ENCODE results near the gene ARPIN.
"Not testable (repeated sequence)": the region's sequence is repeated elsewhere in the genome, so short reads cannot be mapped to it uniquely, and the experiment has no call there.

The ARPIN gene

DNA sequence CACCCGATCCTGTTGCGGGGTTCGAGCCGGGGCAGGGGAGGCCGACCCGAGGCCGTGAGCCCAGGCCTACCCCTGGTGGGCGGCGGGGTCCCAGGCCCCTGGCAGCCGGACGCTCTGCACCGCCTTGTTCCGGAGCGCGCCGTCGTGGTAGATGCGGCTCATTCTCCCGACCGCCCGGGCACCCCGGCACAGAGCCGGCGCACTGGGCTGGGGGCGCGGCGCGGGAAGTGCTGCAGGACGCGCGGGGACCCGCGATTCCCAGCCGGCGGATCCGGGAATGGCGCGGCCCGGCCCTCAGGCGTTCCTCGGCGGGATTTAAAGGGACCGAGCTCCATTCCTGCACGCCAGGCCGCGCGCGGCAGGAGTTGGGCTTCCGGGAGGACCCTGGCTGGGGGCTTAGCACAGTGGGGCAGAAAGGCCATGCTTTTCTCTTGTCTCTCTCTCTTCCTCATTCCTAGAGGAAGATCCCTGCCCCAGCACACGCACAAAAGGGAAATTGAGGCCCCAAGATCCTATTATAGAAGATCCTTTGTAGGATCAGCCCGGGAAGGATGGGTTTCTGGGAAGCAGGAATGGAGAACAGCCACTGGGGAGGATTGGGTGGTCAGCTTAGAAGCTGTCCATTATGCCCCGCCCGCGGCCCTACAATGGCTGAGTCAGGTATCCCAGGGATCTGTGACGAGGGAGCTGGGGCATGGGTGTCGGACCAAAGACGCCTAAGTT, at the start of gene ARPIN:
TSS of gene ARPIN (minus strand) at position 279 of the 723 bp plus-strand sequence. CDS start at position 162, 117 bp downstream.
- DNase-seq (ENCODE audit: low spot score), result peak; percentile 75

GRCh38 chr15:89958107-89958805, 45.5 kb upstream of the ARPIN start:
- DNase-seq (ENCODE audit: low spot score), result no peak

DNA sequence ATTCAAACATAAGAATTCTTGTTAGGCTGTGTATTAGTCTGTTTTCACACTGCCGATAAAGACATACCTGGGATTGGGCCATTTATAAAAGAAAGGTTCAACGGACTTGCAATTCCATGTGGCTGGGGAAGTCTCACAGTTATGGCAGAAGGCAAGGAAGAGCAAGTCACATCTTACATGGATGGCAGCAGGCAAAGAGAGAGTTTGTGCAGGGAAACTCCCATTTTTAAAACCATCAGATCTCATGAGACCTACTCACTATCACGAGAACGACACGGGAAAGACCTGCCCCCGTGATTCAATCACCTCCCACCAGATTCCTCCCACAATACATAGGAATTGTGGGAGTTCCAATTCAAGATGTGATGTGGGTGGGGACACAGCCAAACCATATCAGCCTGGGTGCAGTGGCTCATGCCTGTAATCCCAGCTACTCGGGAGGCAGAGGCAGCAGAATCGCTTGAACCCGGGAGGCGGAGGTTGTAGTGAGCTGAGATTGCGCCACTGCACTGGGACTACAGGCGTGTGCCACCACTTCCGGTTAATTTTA, 42.8 kb upstream of the ARPIN start:
- not testable (repeated sequence) for DNase-seq (ENCODE audit: low spot score)

GRCh38 chr15:89954541-89954940, 41.8 kb upstream of the ARPIN start:
- DNase-seq (ENCODE audit: low spot score), result no peak

GRCh38 chr15:89948796-89949195, 36.0 kb upstream of the ARPIN start:
- DNase-seq (ENCODE audit: low spot score), result no peak

DNA sequence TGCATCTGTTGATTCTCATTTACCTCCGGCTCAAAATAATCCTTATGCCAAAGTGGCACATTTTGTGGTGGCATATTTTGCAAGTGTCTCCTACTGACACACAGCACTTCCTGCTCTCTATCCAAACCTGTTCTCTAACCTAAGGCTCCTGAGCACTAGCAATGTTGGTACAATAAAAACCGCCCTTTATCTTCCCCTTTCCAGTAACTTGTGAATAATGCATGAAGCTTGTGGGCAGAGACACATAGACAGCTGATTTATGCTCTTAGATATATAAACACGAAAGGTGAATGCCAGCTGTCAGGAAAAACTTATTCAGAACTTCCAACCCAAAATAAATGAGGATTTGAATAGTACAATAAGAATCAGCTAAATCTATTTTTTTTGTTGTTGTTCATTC, 34.6 kb upstream of the ARPIN start:
- DNase-seq (ENCODE audit: low spot score), result no peak

- DNase-seq (ENCODE audit: low spot score), result no peak
These were observed 34.0 kb upstream of the ARPIN start for GRCh38 chr15:89946681-89947299.

- DNase-seq (ENCODE audit: low spot score), result not testable (repeated sequence)
These were observed 31.0 kb upstream of the ARPIN start for GRCh38 chr15:89943721-89944120.

GRCh38 chr15:89939910-89940309, 27.2 kb upstream of the ARPIN start:
- DNase-seq (ENCODE audit: low spot score), result no peak

DNA sequence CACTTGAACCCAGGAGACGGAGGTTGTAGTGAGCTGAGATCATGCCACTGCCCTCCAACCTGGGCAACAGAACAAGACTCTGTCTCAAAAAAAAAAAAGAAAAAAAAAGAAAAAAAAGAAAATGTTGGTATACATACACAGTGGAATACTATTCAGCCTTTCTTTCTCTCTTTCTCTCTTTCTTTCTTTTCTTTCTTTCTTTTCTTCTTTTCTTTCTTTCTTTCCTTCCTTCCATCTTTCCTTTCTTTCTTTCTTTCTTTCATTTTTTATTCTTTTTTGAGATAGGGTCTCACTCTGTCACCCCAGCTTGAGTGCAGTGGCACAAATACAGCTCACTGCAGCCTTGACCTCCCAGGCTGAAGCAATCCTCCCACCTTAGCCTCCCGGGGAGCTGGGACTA, 26.6 kb upstream of the ARPIN start:
- DNase-seq (ENCODE audit: low spot score), result not testable (repeated sequence)

GRCh38 chr15:89937365-89938350, 24.9 kb upstream of the ARPIN start:
- DNase-seq (ENCODE audit: low spot score), result no peak

- no peak for DNase-seq (ENCODE audit: low spot score)
These were observed 24.1 kb upstream of the ARPIN start for GRCh38 chr15:89936786-89937265.

DNA sequence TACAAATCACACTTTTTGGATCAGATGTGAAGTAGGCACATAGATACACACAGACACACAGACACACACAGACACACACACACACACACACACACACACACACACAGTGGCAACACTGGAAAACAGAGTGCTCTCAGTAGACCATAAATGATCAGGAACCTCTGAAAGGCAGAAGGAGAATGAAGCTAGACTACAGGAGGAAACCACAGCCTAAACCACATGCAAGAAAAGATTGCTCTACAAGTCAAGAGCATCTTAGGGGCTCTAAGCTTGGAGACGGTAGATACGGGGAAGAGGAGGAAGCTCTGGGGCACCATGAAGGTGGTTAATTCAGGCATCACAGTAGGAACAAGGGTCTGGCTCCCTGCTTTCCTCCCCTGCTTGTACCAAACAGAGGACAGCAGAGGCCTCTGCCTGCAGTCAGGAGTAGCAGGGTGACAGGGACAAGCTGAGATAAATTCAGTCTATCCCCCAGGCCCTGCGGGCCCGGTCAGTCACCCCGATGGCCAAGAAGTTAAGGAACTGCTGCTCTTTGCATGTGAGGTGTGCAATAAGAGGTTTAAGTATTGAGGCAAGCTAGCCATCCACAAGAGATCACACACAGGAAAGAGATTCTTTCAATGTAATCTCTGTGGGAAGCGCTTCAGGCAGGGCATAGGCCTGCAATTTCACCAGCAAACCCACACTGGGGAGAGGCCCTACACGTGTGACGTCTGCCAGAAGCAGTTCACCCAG, 23.5 kb upstream of the ARPIN start:
- no peak for DNase-seq (ENCODE audit: low spot score)

DNA sequence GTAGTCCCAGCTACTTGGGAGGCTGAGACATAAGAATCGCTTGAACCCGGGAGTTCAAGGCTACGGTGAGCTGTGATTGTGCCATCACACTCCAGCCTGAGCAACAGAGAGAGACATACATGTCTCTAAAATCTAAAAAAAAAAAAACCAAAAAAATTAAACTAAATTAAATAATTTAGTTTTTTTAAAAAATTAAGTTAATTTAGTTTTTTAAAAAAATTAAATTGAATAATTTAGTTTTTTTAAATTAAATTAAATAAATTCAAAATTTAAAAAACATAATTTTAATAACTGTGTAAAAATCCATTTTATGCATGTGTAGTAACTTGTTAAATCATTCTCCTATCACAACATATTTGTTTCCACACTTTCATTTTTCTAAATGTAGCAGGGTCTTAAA, 20.1 kb upstream of the ARPIN start:
- no peak for DNase-seq (ENCODE audit: low spot score)

GRCh38 chr15:89928421-89928820, 15.7 kb upstream of the ARPIN start:
- no peak for DNase-seq (ENCODE audit: low spot score)

GRCh38 chr15:89926158-89926557, 13.4 kb upstream of the ARPIN start:
- no peak for DNase-seq (ENCODE audit: low spot score)

DNA sequence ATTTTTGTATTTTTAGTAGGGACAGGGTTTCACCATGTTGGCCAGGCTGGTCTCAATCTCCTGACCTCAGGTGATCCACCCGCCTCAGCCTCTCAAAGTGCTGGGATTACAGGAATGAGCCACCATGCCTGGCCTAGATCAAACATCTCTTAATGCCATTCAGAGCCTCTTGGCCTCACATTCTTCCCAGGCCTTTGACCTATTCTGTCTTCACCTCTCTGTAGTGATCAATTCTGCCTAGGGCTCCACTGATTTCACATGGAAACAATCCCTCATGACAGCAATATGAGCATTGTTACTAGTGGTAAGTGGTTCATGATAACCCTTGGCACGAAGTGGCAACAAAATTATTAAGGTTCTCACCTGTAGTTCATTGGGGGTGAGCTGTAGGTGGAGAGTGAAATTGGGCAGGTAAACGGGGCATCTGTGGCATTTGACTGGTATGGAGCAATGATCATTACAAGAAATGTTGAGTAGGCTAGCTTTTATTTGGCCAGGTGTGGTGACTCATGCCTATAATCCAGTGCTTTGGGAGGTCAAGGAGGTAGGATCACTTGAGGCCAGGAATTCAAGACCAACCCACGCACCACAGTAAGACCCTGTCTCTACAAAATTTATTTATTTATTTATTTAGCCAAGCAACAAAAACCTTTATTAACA, 4.8 kb upstream of the ARPIN start:
- DNase-seq (ENCODE audit: low spot score), result no peak

- DNase-seq (ENCODE audit: low spot score), result no peak
These were observed 3.9 kb upstream of the ARPIN start for GRCh38 chr15:89916660-89917059.

GRCh38 chr15:89912145-89912673, 543 bp downstream of the ARPIN start:
- peak; percentile 67 for DNase-seq (ENCODE audit: low spot score)
